NCI-H82 treated with DMSO at 0.1 percent for 48 hours (cell line): Measurements from ENCODE around the gene CCDC148.

ENCODE experiments used
- DNase-seq: peaks from one replicate; lab custom pipeline; 2025; ENCODE audit not compliant: unreplicated experiment; lab: John Stamatoyannopoulos, UW

Gene CCDC148

GRCh38 chr2:158456309-158457066 lies at the start of gene CCDC148, which contains the start of gene PKP4:
Gene CCDC148, minus strand, starts transcription at chr2:158456753. Its CDS starts 314 bp downstream, at chr2:158456439.
Gene PKP4, plus strand, starts transcription at chr2:158456952. Its CDS starts 76,233 bp downstream, at chr2:158533185.
- peak; percentile 76 for DNase-seq

- peak; percentile 27 for DNase-seq
Observed at GRCh38 chr2:158505448-158505934, 48.9 kb upstream of the CCDC148 start.

GRCh38 chr2:158504088-158504487 lies 47.5 kb upstream of the CCDC148 start:
- DNase-seq, result no peak

- no peak for DNase-seq
Observed at GRCh38 chr2:158502974-158503373, 46.4 kb upstream of the CCDC148 start.

- no peak for DNase-seq
Observed at GRCh38 chr2:158501301-158501700, 44.7 kb upstream of the CCDC148 start.

GRCh38 chr2:158500333-158500732 lies 43.8 kb upstream of the CCDC148 start:
- no peak for DNase-seq

- DNase-seq, result no peak
Observed at GRCh38 chr2:158499383-158499782, 42.8 kb upstream of the CCDC148 start.

- no peak for DNase-seq
Observed at GRCh38 chr2:158498749-158499136, 42.2 kb upstream of the CCDC148 start.

- no peak for DNase-seq
Observed at GRCh38 chr2:158498043-158498748, 41.6 kb upstream of the CCDC148 start.

GRCh38 chr2:158497486-158497885 lies 40.9 kb upstream of the CCDC148 start:
- no peak for DNase-seq

- no peak for DNase-seq
Observed at GRCh38 chr2:158496986-158497385, 40.4 kb upstream of the CCDC148 start.

- DNase-seq, result no peak
Observed at GRCh38 chr2:158495175-158495574, 38.6 kb upstream of the CCDC148 start.

GRCh38 chr2:158493458-158493857 lies 36.9 kb upstream of the CCDC148 start:
- DNase-seq, result peak; percentile 75

GRCh38 chr2:158491072-158491471 lies 34.5 kb upstream of the CCDC148 start:
- no peak for DNase-seq

- DNase-seq, result peak; percentile 21
Observed at GRCh38 chr2:158489366-158490112, 33.0 kb upstream of the CCDC148 start.

GRCh38 chr2:158488442-158489216 lies 32.1 kb upstream of the CCDC148 start:
- no peak for DNase-seq

GRCh38 chr2:158487419-158487818 lies 30.9 kb upstream of the CCDC148 start:
- DNase-seq, result no peak

- DNase-seq, result no peak
Observed at GRCh38 chr2:158486970-158487325, 30.4 kb upstream of the CCDC148 start.

- DNase-seq, result no peak
Observed at GRCh38 chr2:158486150-158486969, 29.8 kb upstream of the CCDC148 start.
